DMS153 treated with DMSO at 0.1 percent for 48 hours (cell line): ENCODE measurements around the gene MAP4K5.
"Not testable (repeated sequence)": the region's sequence is repeated elsewhere in the genome, so short reads cannot be mapped to it uniquely, and the experiment has no call there.

Experiments
- DNase-seq: peaks from one replicate; lab custom pipeline; 2025; ENCODE audit not compliant: unreplicated experiment; lab: John Stamatoyannopoulos, UW

Gene MAP4K5

GRCh38 chr14:50531595-50532501, 521 bp downstream of the MAP4K5 start:
- no peak for DNase-seq

GRCh38 chr14:50530794-50531365, 1.5 kb downstream of the MAP4K5 start:
- DNase-seq = no peak

- no peak for DNase-seq
These were observed 2.0 kb downstream of the MAP4K5 start for GRCh38 chr14:50530358-50530757.

- DNase-seq = no peak
These were observed 2.8 kb downstream of the MAP4K5 start for GRCh38 chr14:50529288-50530179.

GRCh38 chr14:50528000-50528399, 4.4 kb downstream of the MAP4K5 start:
- DNase-seq = no peak

- DNase-seq = no peak
These were observed 7.4 kb downstream of the MAP4K5 start for GRCh38 chr14:50524731-50525515.

GRCh38 chr14:50524060-50524459, 8.3 kb downstream of the MAP4K5 start:
- no peak for DNase-seq

GRCh38 chr14:50523271-50524041, 8.9 kb downstream of the MAP4K5 start:
- no peak for DNase-seq

- DNase-seq = no peak
These were observed 10.4 kb downstream of the MAP4K5 start for GRCh38 chr14:50521912-50522341.

- no peak for DNase-seq
These were observed 11.2 kb downstream of the MAP4K5 start for GRCh38 chr14:50520947-50521815.

- no peak for DNase-seq
These were observed 16.3 kb downstream of the MAP4K5 start for GRCh38 chr14:50516091-50516490.

GRCh38 chr14:50512463-50512862, 19.9 kb downstream of the MAP4K5 start:
- DNase-seq = no peak

- DNase-seq = no peak
These were observed 22.2 kb downstream of the MAP4K5 start for GRCh38 chr14:50510157-50510556.

- DNase-seq = not testable (repeated sequence)
These were observed 25.3 kb downstream of the MAP4K5 start for GRCh38 chr14:50507078-50507477.

GRCh38 chr14:50501642-50502041, 30.7 kb downstream of the MAP4K5 start:
- DNase-seq = no peak

- no peak for DNase-seq
These were observed 35.0 kb downstream of the MAP4K5 start for GRCh38 chr14:50497351-50497750.

GRCh38 chr14:50489851-50490250, 42.5 kb downstream of the MAP4K5 start:
- DNase-seq = no peak

- DNase-seq = no peak
These were observed 43.8 kb downstream of the MAP4K5 start for GRCh38 chr14:50488521-50488920.

GRCh38 chr14:50479041-50479440, 53.3 kb downstream of the MAP4K5 start:
- DNase-seq = no peak
